Loucy (cell line): ENCODE results near the gene RCOR1.

Experiments used
- H2AFZ ChIP-seq: fragments of 200-600 bp; sonication (generic); 2 replicates; pipeline ENCODE4 v1.6.0; 2016; ENCODE audit warnings: antibody characterized with exemption, mild to moderate bottlenecking, low read length, moderate library complexity
- H3F3A ChIP-seq: fragments of 200-600 bp; 2 replicates; pipeline ENCODE4 v1.6.0; 2016; ENCODE audit warnings: antibody characterized with exemption, low read depth, mild to moderate bottlenecking
- H3K27me3 ChIP-seq: fragments of 200-600 bp; sonication (generic); 2 replicates; pipeline ENCODE4 v1.6.1; 2014; ENCODE audit warnings: low read length, mild to moderate bottlenecking; ENCODE audit not compliant: insufficient read depth, poor library complexity, severe bottlenecking
- H3K36me3 ChIP-seq: fragments of 200-600 bp; sonication (generic); 2 replicates; pipeline ENCODE4 v1.6.1; 2016; ENCODE audit warnings: low read length; ENCODE audit not compliant: insufficient read depth
- H3K4me1 ChIP-seq: fragments of 200-600 bp; sonication (generic); 2 replicates; pipeline ENCODE4 v1.5.1; 2014; ENCODE audit warnings: low read length, mild to moderate bottlenecking; ENCODE audit not compliant: insufficient read depth, poor library complexity, severe bottlenecking
- H3K4me2 ChIP-seq: fragments of 200-600 bp; sonication (generic); 2 replicates; pipeline ENCODE4 v1.6.0; 2014; ENCODE audit warnings: antibody characterized with exemption, low read length, low read depth, mild to moderate bottlenecking; ENCODE audit not compliant: poor library complexity, severe bottlenecking
- H3K4me3 ChIP-seq: fragments of 200-600 bp; sonication (generic); 2 replicates; pipeline ENCODE4 v1.5.1; 2014; ENCODE audit warnings: low read length, mild to moderate bottlenecking, mixed read lengths; ENCODE audit not compliant: poor library complexity, severe bottlenecking
- H3K79me2 ChIP-seq: fragments of 200-600 bp; sonication (generic); 2 replicates; pipeline ENCODE4 v1.6.1; 2014; ENCODE audit warnings: low read length; ENCODE audit not compliant: insufficient read depth
- H3K9ac ChIP-seq: fragments of 200-600 bp; sonication (generic); 2 replicates; pipeline ENCODE4 v1.6.0; 2014; ENCODE audit warnings: mild to moderate bottlenecking, low read depth, low read length, moderate library complexity; ENCODE audit not compliant: poor library complexity, severe bottlenecking
- H3K9me2 ChIP-seq: fragments of 200-600 bp; sonication (generic); replicated peaks from 2 replicates; pipeline ENCODE4 v1.6.1; 2016; ENCODE audit warnings: low read depth, low read length, mixed read lengths
- H3K9me3 ChIP-seq: fragments of 200-600 bp; sonication (generic); 2 replicates; pipeline ENCODE4 v1.6.1; 2014; ENCODE audit warnings: mild to moderate bottlenecking, antibody characterized with exemption, low read length, low read depth; ENCODE audit not compliant: insufficient read depth
- H4K20me1 ChIP-seq: fragments of 200-600 bp; sonication (generic); 2 replicates; pipeline ENCODE4 v1.6.0; 2014; ENCODE audit warnings: antibody characterized with exemption, low read length, mild to moderate bottlenecking; ENCODE audit not compliant: insufficient read depth, poor library complexity, severe bottlenecking
- CTCF ChIP-seq: fragments of 200-600 bp; sonication (generic); conservative IDR thresholded peaks from 2 replicates; pipeline ENCODE4 v1.5.1; 2014; ENCODE audit warnings: mild to moderate bottlenecking, antibody characterized with exemption, low read length
- EZH2phosphoT487 ChIP-seq: fragments of 200-600 bp; IDR thresholded peaks from 2 replicates; pipeline ENCODE4 v1.6.1; 2018; ENCODE audit warnings: antibody characterized with exemption, mild to moderate bottlenecking, moderate library complexity, borderline replicate concordance

Gene RCOR1

GRCh38 chr14:102768223-102769048 lies 176.0 kb downstream of the RCOR1 start:
- H4K20me1 ChIP-seq = no peaks in the 10 kb centered on the region
- no peaks in the 10 kb centered on the region for H3K9me3 ChIP-seq
- no peak overlapping the region for H2AFZ ChIP-seq
- H3K27me3 ChIP-seq = no peaks in the 10 kb centered on the region
- no peak overlapping the region for H3K4me3 ChIP-seq
- no peak for TF ChIP-seq EZH2phosphoT487
- TF ChIP-seq CTCF = no peak
- H3F3A ChIP-seq = no peaks in the 10 kb centered on the region
- H3K9ac ChIP-seq = no peak overlapping the region
- no peaks in the 10 kb centered on the region for H3K36me3 ChIP-seq
- H3K79me2 ChIP-seq = no peaks in the 10 kb centered on the region
- no peaks in the 10 kb centered on the region for H3K9me2 ChIP-seq
- no peaks in the 10 kb centered on the region for H3K4me1 ChIP-seq
- H3K4me2 ChIP-seq = no peak overlapping the region

- H3K9me3 ChIP-seq = no peaks in the 10 kb centered on the region
- no peak overlapping the region for H3K9ac ChIP-seq
- H3K36me3 ChIP-seq = no peaks in the 10 kb centered on the region
- H3K9me2 ChIP-seq = no peaks in the 10 kb centered on the region
- H3K79me2 ChIP-seq = no peaks in the 10 kb centered on the region
- no peaks in the 10 kb centered on the region for H3K4me1 ChIP-seq
- no peaks in the 10 kb centered on the region for H3F3A ChIP-seq
- H3K4me2 ChIP-seq = no peak overlapping the region
- no peaks in the 10 kb centered on the region for H4K20me1 ChIP-seq
- H3K27me3 ChIP-seq = no peaks in the 10 kb centered on the region
- no peak overlapping the region for H3K4me3 ChIP-seq
- no peak for TF ChIP-seq EZH2phosphoT487
- no peak for TF ChIP-seq CTCF
- H2AFZ ChIP-seq = no peak overlapping the region
Measured at GRCh38 chr14:102769049-102769327, 176.5 kb downstream of the RCOR1 start.

GRCh38 chr14:102770147-102771123 lies 178.0 kb downstream of the RCOR1 start:
- Histone ChIP-seq H3K4me3 (no peak overlapping the region), H3K4me1 (peaks cover 6% of the 10 kb centered on the region), H3K4me2 (no peak overlapping the region), H2AFZ (no peak overlapping the region), H3K9me2 (no peaks in the 10 kb centered on the region), H3K9me3 (no peaks in the 10 kb centered on the region), H3K27me3 (no peaks in the 10 kb centered on the region), H3K9ac (no peak overlapping the region), H3K79me2 (no peaks in the 10 kb centered on the region), H3F3A (no peaks in the 10 kb centered on the region), H3K36me3 (no peaks in the 10 kb centered on the region), H4K20me1 (no peaks in the 10 kb centered on the region)
- TF ChIP-seq EZH2phosphoT487 (no peak), CTCF (no peak)
